HepG2 (cell line): ENCODE measurements around the gene FANCD2.

ENCODE experiments used
- CTCF ChIP-seq: sonication (generic); formaldehyde crosslinking; IDR thresholded peaks from 2 replicates; pipeline ENCODE4 v1.5.0; 2020; ENCODE audit warnings: mild to moderate bottlenecking, missing genetic modification reagents, moderate library complexity
- TCF7L2 ChIP-seq: IDR thresholded peaks from 2 replicates; pipeline ENCODE4 v1.6.1; 2011; ENCODE audit warnings: mild to moderate bottlenecking, low read depth, low read length, moderate library complexity
- ZFX ChIP-seq: sonication (generic); formaldehyde crosslinking; IDR thresholded peaks from 2 replicates; pipeline ENCODE4 v1.4.0; 2020; ENCODE audit warnings: mild to moderate bottlenecking, low read depth, missing genetic modification reagents, moderate library complexity
- ZKSCAN1 ChIP-seq: fragments of 150-350 bp; IDR thresholded peaks from 2 replicates; pipeline ENCODE4 v1.6.1; 2014; ENCODE audit warnings: low read length

- TF ChIP-seq CTCF (CRISPR knock-in tag) = no peak
- TF ChIP-seq ZKSCAN1 = no peak
- no peak for TF ChIP-seq TCF7L2
- no peak for TF ChIP-seq ZFX (CRISPR knock-in tag)
These were observed 93.1 kb downstream of the FANCD2 start for GRCh38 chr3:10119376-10119775.
